ENCODE measurements around the gene SDR42E1.

GRCh38 chr16:82004601-82005000 is 6.7 kb downstream of the SDR42E1 start:
- no peak for TF ChIP-seq POLR2AphosphoS5 (IDR thresholded peaks at IDR 0.05)
- no peak for TF ChIP-seq CTCF (IDR thresholded peaks at IDR 0.05 in 8 of 11, conservative IDR thresholded peaks at IDR 0.05 in 3 of 11)

Data from spleen (tissue), 7 donors.